ENCODE results near the gene FUCA2. TPM values are rescaled to one million over a fixed set of nuclear protein-coding genes. Genes with fewer than 3 reads are reported as not detected.

FUCA2 gene
- total RNA-seq, result 10 to 100 TPM; 19.5 to 70.3 (median 46.9) TPM

GRCh38 chr6:143510991-143511891 is at the start of gene FUCA2:
Gene FUCA2 (minus strand): TSS chr6:143511720. CDS start chr6:143511634, 86 bp downstream.
- TF ChIP-seq POLR2A (IDR thresholded peaks at IDR 0.05), result peak; percentile 93
- no peak for TF ChIP-seq EP300 (IDR thresholded peaks at IDR 0.05; ENCODE audit: low read depth)
- TF ChIP-seq POLR2AphosphoS5 (IDR thresholded peaks at IDR 0.05), result peak; percentile 75 to 89 (median 84)
- peak in 2 of 5 experiments; percentile 27 to 28 for TF ChIP-seq CTCF (IDR thresholded peaks at IDR 0.05)
- Histone ChIP-seq H3K27me3 (no peaks in the 10 kb centered on the region), H3K4me3 (peak within 1 kb of the TSS; percentile 65 to 76 (median 68)), H3K4me1 (peaks cover 0 to 35% (median 16%) of the 10 kb centered on the region in 4 donors), H3K9me3 (no peaks in the 10 kb centered on the region), H3K27ac (peak within 1 kb of the TSS; percentile 91 to 93 (median 92)), H3K36me3 (peaks cover 0 to 9% (median 0%) of the 10 kb centered on the region in 4 donors)
- DNase-seq, result peak; percentile 94
- 0 to 3% methylated on average over 1 to 50 of the region's 63 CpGs for WGBS, 2 donors (ENCODE audit: low coverage in 1 of 2)
- in situ Hi-C loops (cut with MboI; ENCODE audit: low pct_ligation_motif_present in 1 of 4, low pct_unique_long_range_greater_than_20kb in 1 of 4, low sequenced_read_pairs in 3 of 4) (no loop called here), intact Hi-C loops (cut with DNase I; ENCODE audit: low total_unique reads) (no loop called here)

- no peak overlapping the region for H3K27ac ChIP-seq
- H3K4me3 ChIP-seq, result no peak overlapping the region
- intact Hi-C loops (cut with DNase I; ENCODE audit: low total_unique reads), result no loop called here
- no peaks in the 10 kb centered on the region for H3K36me3 ChIP-seq
- peaks cover 0 to 3% (median 0%) of the 10 kb centered on the region in 4 donors for H3K4me1 ChIP-seq
- TF ChIP-seq POLR2A (IDR thresholded peaks at IDR 0.05), result no peak
- no peak for TF ChIP-seq EP300 (IDR thresholded peaks at IDR 0.05; ENCODE audit: low read depth)
- no peak for TF ChIP-seq CTCF (IDR thresholded peaks at IDR 0.05)
- no peak for TF ChIP-seq POLR2AphosphoS5 (IDR thresholded peaks at IDR 0.05)
- H3K27me3 ChIP-seq, result no peaks in the 10 kb centered on the region
- no peak for DNase-seq
- in situ Hi-C loops (cut with MboI; ENCODE audit: low pct_ligation_motif_present in 1 of 4, low pct_unique_long_range_greater_than_20kb in 1 of 4, low sequenced_read_pairs in 3 of 4), result no loop called here
- H3K9me3 ChIP-seq, result no peaks in the 10 kb centered on the region
- 79 to 95% methylated on average over 6 to 9 of the region's 9 CpGs for whole genome bisulfite sequencing, 2 donors (ENCODE audit: low coverage in 1 of 2)
These were observed 49.7 kb upstream of the FUCA2 start for GRCh38 chr6:143561105-143561704.

- H3K4me3 ChIP-seq, result no peak overlapping the region
- TF ChIP-seq POLR2A (IDR thresholded peaks at IDR 0.05) (no peak), CTCF (IDR thresholded peaks at IDR 0.05) (no peak), EP300 (IDR thresholded peaks at IDR 0.05; ENCODE audit: low read depth) (no peak), POLR2AphosphoS5 (IDR thresholded peaks at IDR 0.05) (no peak)
- in situ Hi-C loops (cut with MboI; ENCODE audit: low pct_ligation_motif_present in 1 of 4, low pct_unique_long_range_greater_than_20kb in 1 of 4, low sequenced_read_pairs in 3 of 4), result no loop called here
- peaks cover 0 to 15% (median 3%) of the 10 kb centered on the region in 4 donors for H3K4me1 ChIP-seq
- DNase-seq, result no peak
- H3K9me3 ChIP-seq, result no peaks in the 10 kb centered on the region
- 73 to 80% methylated on average over 2 to 3 of the region's 3 CpGs for WGBS, 2 donors (ENCODE audit: low coverage in 1 of 2)
- H3K27ac ChIP-seq, result no peak overlapping the region
- no peaks in the 10 kb centered on the region for H3K36me3 ChIP-seq
- intact Hi-C loops (cut with DNase I; ENCODE audit: low total_unique reads), result no loop called here
- H3K27me3 ChIP-seq, result no peaks in the 10 kb centered on the region
These were observed 47.6 kb upstream of the FUCA2 start for GRCh38 chr6:143559051-143559660.

- Histone ChIP-seq H3K36me3 (no peaks in the 10 kb centered on the region), H3K27me3 (no peaks in the 10 kb centered on the region), H3K27ac (no peak overlapping the region), H3K4me3 (no peak overlapping the region), H3K4me1 (peaks cover 0 to 16% (median 3%) of the 10 kb centered on the region in 4 donors), H3K9me3 (no peaks in the 10 kb centered on the region)
- TF ChIP-seq POLR2A (IDR thresholded peaks at IDR 0.05) (no peak), POLR2AphosphoS5 (IDR thresholded peaks at IDR 0.05) (no peak), CTCF (IDR thresholded peaks at IDR 0.05) (no peak), EP300 (IDR thresholded peaks at IDR 0.05; ENCODE audit: low read depth) (no peak)
- no peak for DNase-seq
- intact Hi-C loops (cut with DNase I; ENCODE audit: low total_unique reads) (no loop called here), in situ Hi-C loops (cut with MboI; ENCODE audit: low pct_ligation_motif_present in 1 of 4, low pct_unique_long_range_greater_than_20kb in 1 of 4, low sequenced_read_pairs in 3 of 4) (no loop called here)
- 89 to 95% methylated on average over 6 of the region's 6 CpGs for WGBS, 2 donors (ENCODE audit: low coverage in 1 of 2)
These were observed 45.0 kb upstream of the FUCA2 start for GRCh38 chr6:143556529-143556928.
